ENCODE measurements around the gene AURKAIP1. TPM values are rescaled to one million over a fixed set of nuclear protein-coding genes. Genes with fewer than 3 reads are reported as not detected.

AURKAIP1 gene
- total and polyA plus RNA-seq, 2 of the 4 experiments (the other 2 are of a cell fraction): 45.7 to 107 TPM

DNA sequence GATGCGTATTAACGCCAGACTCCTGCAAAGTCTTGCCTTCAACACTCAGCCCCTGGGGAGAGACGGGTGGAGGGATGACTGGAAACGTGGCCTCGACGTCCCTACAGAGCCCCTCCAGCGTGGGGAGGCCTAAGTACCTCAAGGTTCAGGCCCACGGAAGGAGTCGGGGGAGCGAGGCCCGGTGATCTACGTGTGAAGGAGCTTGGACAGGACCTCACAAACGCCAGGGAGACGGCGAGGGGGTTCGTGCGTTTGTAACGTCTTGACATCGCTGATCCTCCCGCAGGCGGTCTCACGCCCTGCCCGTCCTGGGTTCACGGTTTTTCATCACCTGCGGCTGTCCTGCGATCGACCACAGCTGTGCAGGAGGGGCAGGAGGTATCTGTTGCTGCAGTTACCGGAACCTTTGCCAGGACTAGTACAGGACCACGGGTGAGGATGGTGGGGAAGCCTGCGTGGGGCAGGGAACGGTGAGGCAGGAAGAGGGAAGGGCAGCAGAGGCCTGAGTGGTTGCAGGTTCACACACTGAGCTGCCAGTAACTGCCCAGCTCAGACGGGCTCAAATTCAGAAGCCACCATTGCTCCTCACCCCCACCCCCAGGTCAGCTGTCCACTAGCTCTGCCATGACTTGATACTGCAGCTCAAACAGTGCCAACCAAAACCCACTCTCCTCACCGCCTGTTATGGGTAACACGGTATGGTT is 25.0 kb upstream of the AURKAIP1 start:
- Histone ChIP-seq H3K27me3 (ENCODE audit: control insufficient read depth, insufficient read depth, low read length) (no peaks in the 10 kb centered on the region), H3K36me3 (ENCODE audit: control insufficient read depth, insufficient read depth, low read length) (peaks cover 52% of the 10 kb centered on the region), H2BK15ac (ENCODE audit: low read depth, low read length) (no peak overlapping the region), H2AFZ (replicated peaks; ENCODE audit: low read length, poor library complexity) (peak overlapping the region; percentile 94), H4K8ac (ENCODE audit: low read depth in 2 of 2, low read length in 2 of 2) (peak overlapping the region; percentile 83 to 93), H3K9me1 (ENCODE audit: insufficient read depth, low read length) (peaks cover 11% of the 10 kb centered on the region), H3K4me2 (ENCODE audit: low read depth, low read length) (peak overlapping the region; percentile 93), H2BK120ac (ENCODE audit: low read depth, low read length) (peak overlapping the region; percentile 48), H4K91ac (ENCODE audit: insufficient read depth, low read depth, low read length) (peak overlapping the region; percentile 83), H3K9me3 (ENCODE audit: control insufficient read depth, insufficient read depth, low read length) (no peaks in the 10 kb centered on the region), H3K56ac (ENCODE audit: extremely low read depth, insufficient read depth, low read length) (peak overlapping the region; percentile 59), H3K27ac (ENCODE audit: insufficient read depth, low read length) (peak overlapping the region; percentile 92), H3K9ac (ENCODE audit: low read depth, low read length) (peak overlapping the region; percentile 97), H2AK5ac (ENCODE audit: low read depth, low read length) (peak overlapping the region; percentile 97), H4K20me1 (ENCODE audit: insufficient read depth, low read length) (peaks cover 35% of the 10 kb centered on the region; the same call in 1 of the 2 replicates), H3K23ac (ENCODE audit: low read depth, low read length) (peak overlapping the region; percentile 98), H3K4me3 (ENCODE audit: insufficient read depth, low read depth, low read length) (peak overlapping the region; percentile 93), H2AK9ac (replicated peaks; ENCODE audit: low read depth, low read length, poor library complexity) (peak overlapping the region; percentile 99), H3K18ac (ENCODE audit: low read depth, low read length) (no peak overlapping the region), H4K5ac (ENCODE audit: low read depth, low read length) (peak overlapping the region; percentile 84), H3K4me1 (ENCODE audit: control insufficient read depth, insufficient read depth, low read length) (peaks cover 12% of the 10 kb centered on the region), H3K4ac (ENCODE audit: low read depth, low read length) (peak overlapping the region; percentile 96), H3K79me1 (ENCODE audit: low read depth in 1 of 2, low read length in 2 of 2) (peaks cover 21 to 65% of the 10 kb centered on the region in 2 experiments), H2BK5ac (ENCODE audit: low read depth, low read length, poor library complexity, severe bottlenecking) (peak overlapping the region; percentile 77), H3K14ac (replicated peaks; ENCODE audit: low read depth, low read length) (peak overlapping the region; percentile 99), H2BK20ac (ENCODE audit: low read depth, low read length) (no peak overlapping the region)
- ChIA-PET POLR2A (ENCODE audit: unreplicated experiment) (interaction anchor here (0.7 to 1.0 kb wide), 4 partner anchors 10 to 42 kb away, joined by 3 to 4 read pairs (median 3); no protein-coding TSS in a partner anchor), CTCF (interaction anchor here (1.1 kb wide), 1 partner anchor 41 kb away, joined by 6 read pairs; no protein-coding TSS in a partner anchor)
- DNase-seq: peak; percentile 18
- dilution Hi-C loops (cut with HindIII; ENCODE audit: low sequenced_read_pairs, unreplicated experiment): no loop called here
- ATAC-seq (ENCODE audit: low read depth): no peak
- in situ Hi-C loops (cut with MboI; ENCODE audit: low sequenced_read_pairs): no loop called here
- BruUV-seq (replicated peaks): no TSS peak
- intact Hi-C loops (cut with micrococcal nuclease): loop anchor here (2.0 kb wide), 2 partner anchors 51 to 71 kb away; partner anchors contain the start of genes ATAD3B and DVL1
- no peak for TF ChIP-seq MAFK (IDR thresholded peaks at IDR 0.05; ENCODE audit: low read depth, low read length)
- no peak for TF ChIP-seq RAD21 (IDR thresholded peaks at IDR 0.05; ENCODE audit: low read length)
- no peak for TF ChIP-seq NFE2L2 (IDR thresholded peaks at IDR 0.05; ENCODE audit: low read depth, low read length)
- TF ChIP-seq CEBPB (IDR thresholded peaks at IDR 0.05; ENCODE audit: low read depth, low read length): no peak
- no peak for TF ChIP-seq RFX5 (IDR thresholded peaks at IDR 0.05; ENCODE audit: low read depth, low read length)
- TF ChIP-seq MAZ (IDR thresholded peaks at IDR 0.05; ENCODE audit: borderline replicate concordance, low read depth, low read length): no peak
- TF ChIP-seq POLR2A (IDR thresholded peaks at IDR 0.05; ENCODE audit: low read depth, low read length): no peak
- TF ChIP-seq, protein P1, sequence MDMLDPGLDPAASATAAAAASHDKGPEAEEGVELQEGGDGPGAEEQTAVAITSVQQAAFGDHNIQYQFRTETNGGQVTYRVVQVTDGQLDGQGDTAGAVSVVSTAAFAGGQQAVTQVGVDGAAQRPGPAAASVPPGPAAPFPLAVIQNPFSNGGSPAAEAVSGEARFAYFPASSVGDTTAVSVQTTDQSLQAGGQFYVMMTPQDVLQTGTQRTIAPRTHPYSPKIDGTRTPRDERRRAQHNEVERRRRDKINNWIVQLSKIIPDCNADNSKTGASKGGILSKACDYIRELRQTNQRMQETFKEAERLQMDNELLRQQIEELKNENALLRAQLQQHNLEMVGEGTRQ (IDR thresholded peaks at IDR 0.05; ENCODE audit: low read depth, low read length): no peak
- no peak for TF ChIP-seq SMC3 (IDR thresholded peaks at IDR 0.05; ENCODE audit: low read depth, low read length)
- TF ChIP-seq BHLHE40 (IDR thresholded peaks at IDR 0.05; ENCODE audit: low read depth, low read length): no peak
- TF ChIP-seq RCOR1 (IDR thresholded peaks at IDR 0.05; ENCODE audit: insufficient replicate concordance, low read length): no peak
- TF ChIP-seq FOS (IDR thresholded peaks at IDR 0.05; ENCODE audit: low read depth, low read length): no peak
- TF ChIP-seq MXI1 (IDR thresholded peaks at IDR 0.05; ENCODE audit: borderline replicate concordance, low read depth, low read length): no peak
- WGBS, 2 experiments (ENCODE audit: extremely low coverage in 2 of 2, insufficient read length in 1 of 2): 0% methylated on average over 7 of the region's 34 CpGs; no CpG with 5 or more reads in 1 of the 2 experiments
